A673 (cell line): ENCODE data around the gene PARP6.

Experiments used
- EZH2 ChIP-seq: fragments of 200-600 bp; sonication (generic); IDR thresholded peaks from 2 replicates; pipeline ENCODE4 v1.6.1; 2017; ENCODE audit warnings: borderline replicate concordance, low read depth, mild to moderate bottlenecking, mixed read lengths, antibody characterized with exemption, low read length; ENCODE audit not compliant: poor library complexity, severe bottlenecking
- TF ChIP-seq, protein P1 (sequence below): fragments of 300-800, 200-600 bp; sonication (generic); conservative IDR thresholded peaks from 2 replicates; pipeline ENCODE4 v1.5.1; 2017; ENCODE audit warnings: low read depth, mild to moderate bottlenecking, antibody characterized with exemption, low read length, moderate library complexity, mixed read lengths

DNA sequence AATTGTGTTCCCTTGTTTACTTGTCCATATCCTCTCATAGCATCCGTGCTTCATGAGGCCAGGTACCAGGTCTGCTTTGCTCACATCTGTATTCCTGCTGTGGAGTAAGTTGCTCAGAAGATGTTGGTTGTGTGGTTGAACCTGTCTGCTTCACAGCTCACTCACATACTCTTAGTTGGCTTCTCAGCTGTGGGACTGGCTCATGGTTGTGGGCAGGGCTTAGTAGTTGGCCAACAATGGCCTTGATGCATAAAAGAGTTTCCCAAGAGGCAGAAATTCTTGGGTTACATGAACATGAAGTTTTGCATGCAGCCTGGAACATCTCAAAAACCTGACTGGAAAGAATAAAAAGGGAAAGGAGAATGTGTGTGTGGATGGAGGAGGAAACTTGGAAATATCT lies 30.6 kb upstream of the PARP6 start:
- TF ChIP-seq EZH2, result no peak
- TF ChIP-seq, protein P1, sequence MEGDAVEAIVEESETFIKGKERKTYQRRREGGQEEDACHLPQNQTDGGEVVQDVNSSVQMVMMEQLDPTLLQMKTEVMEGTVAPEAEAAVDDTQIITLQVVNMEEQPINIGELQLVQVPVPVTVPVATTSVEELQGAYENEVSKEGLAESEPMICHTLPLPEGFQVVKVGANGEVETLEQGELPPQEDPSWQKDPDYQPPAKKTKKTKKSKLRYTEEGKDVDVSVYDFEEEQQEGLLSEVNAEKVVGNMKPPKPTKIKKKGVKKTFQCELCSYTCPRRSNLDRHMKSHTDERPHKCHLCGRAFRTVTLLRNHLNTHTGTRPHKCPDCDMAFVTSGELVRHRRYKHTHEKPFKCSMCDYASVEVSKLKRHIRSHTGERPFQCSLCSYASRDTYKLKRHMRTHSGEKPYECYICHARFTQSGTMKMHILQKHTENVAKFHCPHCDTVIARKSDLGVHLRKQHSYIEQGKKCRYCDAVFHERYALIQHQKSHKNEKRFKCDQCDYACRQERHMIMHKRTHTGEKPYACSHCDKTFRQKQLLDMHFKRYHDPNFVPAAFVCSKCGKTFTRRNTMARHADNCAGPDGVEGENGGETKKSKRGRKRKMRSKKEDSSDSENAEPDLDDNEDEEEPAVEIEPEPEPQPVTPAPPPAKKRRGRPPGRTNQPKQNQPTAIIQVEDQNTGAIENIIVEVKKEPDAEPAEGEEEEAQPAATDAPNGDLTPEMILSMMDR, result no peak
